ENCODE data around the gene MCM9.
A peak's percentile ranks its signal among the peaks of the same experiment; 100 is the strongest.

GRCh38 chr6:118894425-118895260 is 40.3 kb downstream of the MCM9 start:
- no peak for TF ChIP-seq CTCF (IDR thresholded peaks at IDR 0.05)
- TF ChIP-seq POLR2AphosphoS5 (IDR thresholded peaks at IDR 0.05), result peak in 1 of 3 donors; percentile 63
- TF ChIP-seq POLR2A (IDR thresholded peaks at IDR 0.05), result no peak
